Muscle of leg (tissue), 11 donors: ENCODE measurements around the gene MBNL1. TPM values are rescaled to one million over a fixed set of nuclear protein-coding genes. Genes with fewer than 3 reads are reported as not detected.
"Not testable (repeated sequence)": the region's sequence is repeated elsewhere in the genome, so short reads cannot be mapped to it uniquely, and the experiment has no call there.

ENCODE experiments used
- DNase-seq: peaks from one replicate; pipeline ENCODE4 v3.0.0; 2013
- H3K27ac ChIP-seq: one replicate; pipeline ENCODE4 v1.5.1; 2013; ENCODE audit warnings: mild to moderate bottlenecking, low read length, control low read depth
- H3K27me3 ChIP-seq: one replicate; pipeline ENCODE4 v1.6.1; 2013; ENCODE audit warnings: low read length; ENCODE audit not compliant: control insufficient read depth, insufficient read depth
- H3K36me3 ChIP-seq: one replicate; pipeline ENCODE4 v1.6.1; 2013; ENCODE audit warnings: low read length; ENCODE audit not compliant: control insufficient read depth, insufficient read depth
- H3K4me1 ChIP-seq: one replicate; pipeline ENCODE4 v1.6.1; 2013; ENCODE audit warnings: low read length; ENCODE audit not compliant: control insufficient read depth, insufficient read depth
- H3K4me3 ChIP-seq: one replicate; pipeline ENCODE4 v1.5.1; 2013; ENCODE audit warnings: low read length, control low read depth
- H3K9me3 ChIP-seq: replicated peaks from 2 replicates; pipeline ENCODE4 v1.6.1; 2013; ENCODE audit warnings: low read depth, low read length; ENCODE audit not compliant: control insufficient read depth
- WGBS: methylation state at CpG from one replicate; pipeline ENCODE4 v1.1.5; 2013; ENCODE audit warnings: missing lambda C conversion rate; ENCODE audit not compliant: insufficient coverage; 5-methylcytosine and 5-hydroxymethylcytosine counted together
- polyA plus RNA-seq, 8 donors: library from polyadenylated mRNA; unstranded; fragments of 120-200 nt; gene quantifications; one replicate each; pipeline versions ENCODE4 v1.2.1 to v1.2.3, GENCODE V29; 2013; ENCODE audit warnings: inconsistent platforms in 1 of 8, low replicate concordance in 1 of 8; ENCODE audit not compliant: insufficient read length in 8 of 8, insufficient read depth in 1 of 8
- total RNA-seq: library from RNA; stranded (reverse); fragments of 120-200 nt; gene quantifications from one replicate; pipeline ENCODE4 v1.2.4, GENCODE V29; 2013

The MBNL1 gene
- total and polyA plus RNA-seq, 9 donors, result 37.6 to 87.4 (median 51.5) TPM

DNA sequence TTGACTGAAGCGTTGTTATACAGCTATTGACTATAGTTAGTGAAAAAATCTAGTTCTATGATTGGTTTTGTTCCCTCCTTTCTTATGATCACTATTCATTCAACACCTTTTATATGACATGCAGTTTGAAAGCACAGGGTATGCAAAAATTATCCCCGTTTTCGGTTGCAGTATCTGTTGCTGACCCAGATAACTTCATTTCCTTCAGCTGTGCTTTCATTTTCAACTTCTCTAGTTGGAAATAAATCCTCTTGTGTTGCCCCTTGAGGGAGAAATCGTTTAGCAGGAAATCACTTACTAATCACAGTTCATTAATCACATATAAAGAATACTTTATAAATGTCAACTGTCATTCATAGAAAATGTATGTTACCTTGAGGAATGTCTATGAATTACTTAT is 55.1 kb downstream of the MBNL1 start:
- no peak overlapping the region for H3K27ac ChIP-seq
- H3K27me3 ChIP-seq, result no peaks in the 10 kb centered on the region
- peaks cover 2% of the 10 kb centered on the region for H3K4me1 ChIP-seq
- no CpG with 5 or more reads among the region's 4 CpGs for WGBS
- no peak overlapping the region for H3K4me3 ChIP-seq
- DNase-seq, result no peak
- H3K9me3 ChIP-seq, result peaks cover 6% of the 10 kb centered on the region
- H3K36me3 ChIP-seq, result no peaks in the 10 kb centered on the region

DNA sequence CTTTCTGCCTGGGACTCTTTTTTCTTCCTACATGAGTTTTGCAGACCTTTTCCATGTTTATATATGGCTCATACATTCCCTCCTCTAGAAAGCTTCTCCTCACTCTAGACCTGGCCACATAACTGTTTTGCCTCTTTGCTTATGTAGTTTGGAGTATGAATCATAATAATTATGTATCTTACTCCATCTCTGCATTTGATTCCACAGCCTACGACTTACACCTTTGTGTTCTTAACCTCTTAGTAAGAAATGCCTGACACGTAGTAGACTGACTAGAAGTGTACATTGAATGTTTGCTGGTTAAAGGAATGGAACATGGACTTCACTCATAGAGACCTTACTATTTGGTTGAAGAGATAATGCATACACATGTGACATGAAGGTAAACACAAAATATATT is 56.4 kb downstream of the MBNL1 start:
- Histone ChIP-seq H3K27ac (no peak overlapping the region), H3K36me3 (no peaks in the 10 kb centered on the region), H3K4me1 (peaks cover 2% of the 10 kb centered on the region), H3K9me3 (peaks cover 6% of the 10 kb centered on the region), H3K4me3 (no peak overlapping the region), H3K27me3 (no peaks in the 10 kb centered on the region)
- WGBS, result no CpG with 5 or more reads among the region's 2 CpGs
- DNase-seq, result no peak

DNA sequence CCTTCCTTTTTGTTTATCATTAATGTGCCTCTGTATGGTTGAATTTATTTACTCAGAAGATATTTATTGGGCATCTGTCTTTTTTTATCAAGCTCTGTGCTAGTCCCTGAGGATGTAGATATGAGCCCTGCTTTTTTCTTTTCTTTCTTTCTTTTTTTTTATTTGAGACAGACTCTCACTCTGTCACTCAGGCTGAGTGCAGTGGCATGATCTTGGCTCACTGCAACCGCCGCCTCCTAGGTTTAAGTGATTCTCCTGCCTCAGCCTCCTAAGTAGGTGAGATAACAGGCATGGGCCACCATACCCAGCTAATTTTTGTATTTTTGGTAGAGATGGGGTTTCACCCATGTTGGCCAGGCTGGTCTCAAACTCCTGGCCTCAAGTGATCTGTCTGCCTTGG is 58.5 kb downstream of the MBNL1 start:
- H3K27ac ChIP-seq, result no peak overlapping the region

DNA sequence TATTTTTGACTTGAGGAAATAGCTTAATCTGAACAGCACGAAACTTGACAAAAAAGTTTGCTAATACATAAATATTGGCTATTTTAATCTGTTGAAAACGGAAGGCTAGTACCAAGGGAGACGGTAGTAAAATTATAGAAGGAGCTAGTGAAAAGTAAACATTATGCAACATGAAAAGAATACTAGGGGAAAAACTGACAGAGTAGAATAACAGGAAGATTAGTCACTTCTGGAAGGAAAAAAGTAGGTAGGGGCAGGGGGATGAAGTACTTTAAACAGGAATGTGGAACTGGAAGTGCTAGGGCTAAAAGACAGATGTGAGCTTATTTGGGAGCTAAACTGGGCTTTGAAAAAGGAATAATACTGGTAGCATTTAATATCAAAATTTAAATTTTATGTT is 60.1 kb downstream of the MBNL1 start:
- Histone ChIP-seq H3K4me1 (no peaks in the 10 kb centered on the region), H3K27me3 (no peaks in the 10 kb centered on the region), H3K4me3 (no peak overlapping the region), H3K9me3 (peaks cover 6% of the 10 kb centered on the region), H3K36me3 (no peaks in the 10 kb centered on the region), H3K27ac (peak overlapping the region; percentile 69)
- 66% methylated on average over 2 of the region's 3 CpGs for WGBS
- peak; percentile 76 for DNase-seq

More for the DNA sequence above, 58.5 kb downstream of the MBNL1 start:
- Histone ChIP-seq H3K4me3 (no peak overlapping the region), H3K27me3 (no peaks in the 10 kb centered on the region), H3K9me3 (peaks cover 6% of the 10 kb centered on the region), H3K4me1 (no peaks in the 10 kb centered on the region), H3K36me3 (no peaks in the 10 kb centered on the region)
- DNase-seq, result no peak
- WGBS, result no CpG with 5 or more reads among the region's 2 CpGs

DNA sequence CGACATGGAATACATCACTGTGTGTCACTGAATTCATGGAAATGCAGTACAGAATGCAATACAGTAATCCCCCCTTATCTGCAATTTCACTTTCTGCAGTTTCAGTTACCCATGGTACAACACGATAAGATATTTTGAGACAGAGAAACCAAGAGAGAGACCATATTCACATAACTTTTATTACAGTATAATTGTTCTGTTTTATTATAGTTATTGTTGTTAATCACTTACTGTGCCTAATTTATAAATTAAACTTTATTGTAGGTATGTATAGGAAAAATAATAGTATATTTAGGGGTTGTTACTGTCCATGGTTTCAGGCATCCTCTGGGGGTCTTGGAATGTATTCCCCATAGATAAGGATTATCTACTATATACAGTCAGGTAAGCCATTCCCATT is 61.8 kb downstream of the MBNL1 start:
- DNase-seq, result no peak
- Histone ChIP-seq H3K36me3 (no peaks in the 10 kb centered on the region), H3K27ac (no peak overlapping the region), H3K9me3 (peaks cover 6% of the 10 kb centered on the region), H3K27me3 (no peaks in the 10 kb centered on the region), H3K4me3 (no peak overlapping the region), H3K4me1 (no peaks in the 10 kb centered on the region)
- no CpG with 5 or more reads among the region's 2 CpGs for WGBS

DNA sequence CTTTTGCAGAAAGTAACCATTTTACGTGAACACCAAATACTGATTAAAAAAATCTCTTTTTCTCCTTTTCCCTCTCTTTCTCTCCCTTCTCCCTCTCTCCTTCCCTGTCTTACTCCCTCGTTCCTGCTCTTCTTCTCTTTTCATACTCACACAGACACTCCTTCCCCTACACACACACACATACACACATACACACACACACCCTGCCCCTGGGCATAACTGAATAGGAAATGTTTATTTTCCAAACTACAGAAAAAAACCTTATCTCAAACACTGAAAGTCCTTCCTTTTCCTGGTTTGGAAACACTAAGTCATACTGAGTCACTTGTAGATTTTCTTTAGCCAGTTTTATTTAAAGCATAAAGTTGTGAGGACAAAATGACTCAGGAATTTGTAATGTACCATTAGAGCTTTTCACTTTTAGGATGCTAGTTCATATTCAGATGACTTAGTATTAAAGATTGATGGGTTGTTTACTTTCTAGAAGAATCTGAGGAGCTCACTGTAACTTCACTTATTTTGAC is 62.4 kb downstream of the MBNL1 start:
- Histone ChIP-seq H3K27ac (peak overlapping the region; percentile 17), H3K27me3 (no peaks in the 10 kb centered on the region), H3K4me3 (no peak overlapping the region), H3K36me3 (no peaks in the 10 kb centered on the region), H3K9me3 (peaks cover 2% of the 10 kb centered on the region), H3K4me1 (no peaks in the 10 kb centered on the region)
- WGBS, result 80% methylated on average over 2 of the region's 2 CpGs
- peak; percentile 46 for DNase-seq

DNA sequence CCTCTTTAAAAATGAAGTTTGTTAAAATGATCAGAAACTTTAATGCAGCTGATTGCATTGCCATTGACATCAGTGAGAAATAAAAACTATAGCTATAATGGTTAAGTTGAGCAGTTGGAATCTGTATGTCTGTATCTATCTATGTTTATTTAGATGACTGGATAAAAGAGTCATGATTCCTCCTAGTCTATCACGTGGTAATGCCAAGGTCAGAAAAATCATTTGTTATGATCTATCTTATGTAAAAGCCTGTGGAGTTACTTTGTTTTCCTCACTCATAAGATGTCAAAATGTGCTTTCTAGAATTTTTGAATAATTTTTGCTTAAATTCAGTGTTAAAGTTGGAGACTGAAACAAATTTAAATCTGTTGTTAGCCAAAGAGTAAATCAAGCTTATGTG is 63.3 kb downstream of the MBNL1 start:
- WGBS, result no CpG with 5 or more reads among the region's 1 CpG
- H3K4me3 ChIP-seq, result no peak overlapping the region
- H3K27ac ChIP-seq, result no peak overlapping the region
- H3K36me3 ChIP-seq, result no peaks in the 10 kb centered on the region
- H3K4me1 ChIP-seq, result no peaks in the 10 kb centered on the region
- no peaks in the 10 kb centered on the region for H3K27me3 ChIP-seq
- no peak for DNase-seq
- H3K9me3 ChIP-seq, result no peaks in the 10 kb centered on the region

DNA sequence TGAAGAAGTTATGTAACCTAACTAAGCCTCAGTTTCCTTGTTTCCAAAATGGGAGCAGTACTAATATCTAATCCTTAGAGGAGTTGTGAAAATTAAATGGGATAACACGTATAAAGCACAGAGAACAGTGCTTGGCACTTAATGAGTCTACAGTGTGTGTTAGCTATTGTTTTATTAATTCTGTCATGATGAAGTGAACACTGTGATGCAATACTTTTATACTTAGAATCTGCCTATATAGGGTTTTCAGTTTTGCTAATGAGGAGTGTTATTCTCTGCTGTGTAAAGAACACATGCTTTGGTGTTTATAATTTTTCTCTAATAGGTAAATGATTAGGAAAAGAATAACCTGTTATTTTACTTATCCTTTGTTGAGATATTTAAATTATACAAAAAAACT is 65.2 kb downstream of the MBNL1 start:
- no peaks in the 10 kb centered on the region for H3K4me1 ChIP-seq
- no peaks in the 10 kb centered on the region for H3K27me3 ChIP-seq
- H3K9me3 ChIP-seq, result no peaks in the 10 kb centered on the region
- no peaks in the 10 kb centered on the region for H3K36me3 ChIP-seq
- WGBS, result no CpG with 5 or more reads among the region's 1 CpG
- H3K4me3 ChIP-seq, result no peak overlapping the region
- H3K27ac ChIP-seq, result no peak overlapping the region
- DNase-seq, result no peak

DNA sequence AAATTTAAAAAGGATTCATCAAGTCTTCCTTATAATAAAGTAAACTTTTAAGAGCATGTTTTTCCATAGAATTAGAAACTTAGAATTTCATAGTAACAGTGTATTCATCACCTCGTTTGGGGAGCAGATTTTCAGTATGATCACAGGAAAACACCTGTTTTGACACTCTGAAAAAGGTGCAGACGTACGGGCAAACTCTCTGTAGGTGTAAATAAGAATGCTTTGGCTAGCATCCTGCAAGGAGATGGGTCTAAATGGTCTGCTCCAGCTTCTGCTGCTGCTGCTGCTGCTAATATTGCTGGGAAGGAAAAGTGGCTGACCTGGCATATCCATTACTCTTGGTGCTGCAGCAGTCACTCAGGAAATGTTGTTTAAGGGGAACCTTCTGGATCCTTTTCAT is 66.0 kb downstream of the MBNL1 start:
- no peak for DNase-seq
- no peak overlapping the region for H3K4me3 ChIP-seq
- H3K36me3 ChIP-seq, result no peaks in the 10 kb centered on the region
- no peaks in the 10 kb centered on the region for H3K27me3 ChIP-seq
- H3K4me1 ChIP-seq, result no peaks in the 10 kb centered on the region
- H3K9me3 ChIP-seq, result no peaks in the 10 kb centered on the region
- H3K27ac ChIP-seq, result no peak overlapping the region
- WGBS, result 89% methylated on average over 2 of the region's 3 CpGs

DNA sequence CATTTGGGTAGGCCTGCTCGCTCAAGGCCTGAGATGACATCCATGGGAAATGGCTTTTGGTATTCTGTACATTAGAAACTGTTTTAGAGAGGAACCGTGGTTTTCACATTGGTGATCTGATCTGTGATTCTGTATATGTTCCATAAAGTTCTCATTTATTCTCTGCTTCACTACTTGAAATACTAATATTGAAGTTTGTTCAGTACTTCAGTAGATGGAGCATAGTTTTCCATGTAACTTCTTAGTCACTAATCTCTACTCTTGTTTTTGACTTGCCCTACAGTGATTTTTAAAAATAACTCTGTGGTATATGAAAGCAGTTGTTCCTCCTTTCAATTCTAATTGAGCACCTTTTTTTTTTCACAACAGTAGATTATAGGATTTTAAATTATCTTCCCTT is 66.5 kb downstream of the MBNL1 start:
- no peak overlapping the region for H3K4me3 ChIP-seq
- no peaks in the 10 kb centered on the region for H3K9me3 ChIP-seq
- WGBS, result 80% methylated on average over 1 of the region's 2 CpGs
- H3K27me3 ChIP-seq, result no peaks in the 10 kb centered on the region
- H3K27ac ChIP-seq, result no peak overlapping the region
- DNase-seq, result no peak
- no peaks in the 10 kb centered on the region for H3K4me1 ChIP-seq
- no peaks in the 10 kb centered on the region for H3K36me3 ChIP-seq

DNA sequence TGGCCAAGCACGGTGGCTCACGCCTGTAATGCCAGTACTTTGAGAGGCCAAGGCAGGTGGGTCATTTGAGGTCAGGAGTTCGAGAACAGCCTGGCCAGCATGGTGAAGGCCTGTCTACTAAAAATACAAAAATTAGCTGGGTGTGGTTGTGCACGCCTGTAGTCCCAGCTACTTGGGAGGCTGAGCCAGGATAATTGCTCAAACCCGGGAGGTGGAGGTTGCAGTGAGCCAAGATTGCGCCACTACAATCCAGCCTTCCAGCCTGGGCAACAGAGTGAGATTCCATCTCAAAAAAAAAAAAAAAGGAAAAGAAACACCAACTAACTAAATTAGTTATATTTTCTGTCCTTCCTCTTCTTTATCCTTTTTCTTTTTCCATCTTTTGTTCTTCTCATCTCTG is 68.6 kb downstream of the MBNL1 start:
- DNase-seq, H3K9me3 ChIP-seq, H3K4me1 ChIP-seq, H3K27me3 ChIP-seq, H3K27ac ChIP-seq, H3K4me3 ChIP-seq, H3K36me3 ChIP-seq: not testable (repeated sequence)
- 94% methylated on average over 4 of the region's 6 CpGs for WGBS
